Astrocyte (in vitro differentiated cells and primary cell): Measurements from ENCODE around the gene CELF4.

Experiments
- CTCF ChIP-seq: IDR thresholded peaks from 2 replicates; pipeline ENCODE4 v1.5.1; 2011; ENCODE audit warnings: low read depth, mild to moderate bottlenecking, inconsistent platforms, low read length, moderate library complexity; ENCODE audit not compliant: insufficient read depth
- EZH2 ChIP-seq: IDR thresholded peaks from 2 replicates; pipeline ENCODE4 v1.6.1; 2012; ENCODE audit warnings: mild to moderate bottlenecking, low read length, inconsistent platforms; ENCODE audit not compliant: insufficient read depth

- TF ChIP-seq CTCF (no peak), EZH2 (no peak)
Observed at GRCh38 chr18:37403788-37404187, 161.8 kb downstream of the CELF4 start.
